Testis (tissue), 2 donors: ENCODE data around the gene CYP4V2.

Experiments used
- POLR2A ChIP-seq: fragments of 450-650 bp; IDR thresholded peaks from one replicate; pipeline ENCODE4 v1.6.1; 2017; ENCODE audit warnings: antibody characterized with exemption, mild to moderate bottlenecking, moderate library complexity
- TF ChIP-seq, protein P1 (sequence below), 3 experiments: fragments of 450-650 bp in 2 of 3; fragments of 200-600 bp in 1 of 3; sonication (generic) in 1 of 3; IDR thresholded peaks; one replicate each; pipeline ENCODE4 v1.5.1; 2016 to 2019; ENCODE audit warnings: antibody characterized with exemption in 3 of 3, mild to moderate bottlenecking in 2 of 3, moderate library complexity in 1 of 3

- TF ChIP-seq, protein P1, sequence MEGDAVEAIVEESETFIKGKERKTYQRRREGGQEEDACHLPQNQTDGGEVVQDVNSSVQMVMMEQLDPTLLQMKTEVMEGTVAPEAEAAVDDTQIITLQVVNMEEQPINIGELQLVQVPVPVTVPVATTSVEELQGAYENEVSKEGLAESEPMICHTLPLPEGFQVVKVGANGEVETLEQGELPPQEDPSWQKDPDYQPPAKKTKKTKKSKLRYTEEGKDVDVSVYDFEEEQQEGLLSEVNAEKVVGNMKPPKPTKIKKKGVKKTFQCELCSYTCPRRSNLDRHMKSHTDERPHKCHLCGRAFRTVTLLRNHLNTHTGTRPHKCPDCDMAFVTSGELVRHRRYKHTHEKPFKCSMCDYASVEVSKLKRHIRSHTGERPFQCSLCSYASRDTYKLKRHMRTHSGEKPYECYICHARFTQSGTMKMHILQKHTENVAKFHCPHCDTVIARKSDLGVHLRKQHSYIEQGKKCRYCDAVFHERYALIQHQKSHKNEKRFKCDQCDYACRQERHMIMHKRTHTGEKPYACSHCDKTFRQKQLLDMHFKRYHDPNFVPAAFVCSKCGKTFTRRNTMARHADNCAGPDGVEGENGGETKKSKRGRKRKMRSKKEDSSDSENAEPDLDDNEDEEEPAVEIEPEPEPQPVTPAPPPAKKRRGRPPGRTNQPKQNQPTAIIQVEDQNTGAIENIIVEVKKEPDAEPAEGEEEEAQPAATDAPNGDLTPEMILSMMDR (IDR thresholded peaks at IDR 0.05) = peak in 2 of 3 experiments; percentile 69 to 74
- no peak for TF ChIP-seq POLR2A
These were observed 41.5 kb upstream of the CYP4V2 start for GRCh38 chr4:186149872-186150271.
